DMS53 treated with DMSO at 0.1 percent for 48 hours (cell line): ENCODE measurements around the gene GTF2F2.
"Not testable (repeated sequence)": the region's sequence is repeated elsewhere in the genome, so short reads cannot be mapped to it uniquely, and the experiment has no call there.

Experiments used
- DNase-seq: peaks from one replicate; lab custom pipeline; 2025; ENCODE audit not compliant: unreplicated experiment; lab: John Stamatoyannopoulos, UW

Gene GTF2F2

DNA sequence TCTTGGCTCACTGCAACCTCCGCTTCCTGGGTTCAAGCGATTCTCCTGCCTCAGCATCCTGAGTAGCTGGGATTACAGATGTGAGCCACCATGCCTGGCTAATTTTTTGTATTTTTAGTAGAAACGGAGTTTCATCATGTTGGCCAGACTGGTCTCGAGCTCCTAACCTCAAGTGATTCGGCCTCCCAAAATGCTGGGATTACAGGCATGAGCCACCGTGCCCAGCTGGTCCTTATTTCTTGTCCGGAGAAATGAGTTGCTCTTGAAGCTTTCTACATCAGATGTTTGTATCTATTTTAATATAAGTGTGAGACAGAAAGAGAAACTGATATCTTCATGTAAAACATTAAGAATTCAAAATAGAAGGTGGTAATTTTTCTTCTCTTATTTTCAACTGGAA lies 124.4 kb downstream of the GTF2F2 start:
- DNase-seq = not testable (repeated sequence)

DNA sequence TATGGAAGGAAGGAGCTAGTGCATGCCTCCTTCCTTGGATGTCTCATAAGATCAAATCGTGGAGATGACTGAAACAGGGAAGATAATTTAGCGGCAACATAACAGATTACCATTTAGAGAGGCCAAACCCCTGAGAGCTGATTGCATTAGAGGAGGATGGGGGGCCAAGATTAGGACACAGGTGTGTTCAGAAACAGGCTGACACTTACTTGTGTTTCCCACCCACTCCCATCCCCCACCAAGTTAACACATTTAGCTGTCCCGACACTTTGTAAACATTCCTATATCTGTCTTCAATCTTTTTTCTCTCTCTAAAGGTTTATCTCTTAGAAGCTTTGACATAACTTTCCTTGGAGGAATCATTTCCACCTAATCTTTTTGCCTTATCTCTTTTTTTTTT lies 129.4 kb downstream of the GTF2F2 start:
- DNase-seq = no peak

DNA sequence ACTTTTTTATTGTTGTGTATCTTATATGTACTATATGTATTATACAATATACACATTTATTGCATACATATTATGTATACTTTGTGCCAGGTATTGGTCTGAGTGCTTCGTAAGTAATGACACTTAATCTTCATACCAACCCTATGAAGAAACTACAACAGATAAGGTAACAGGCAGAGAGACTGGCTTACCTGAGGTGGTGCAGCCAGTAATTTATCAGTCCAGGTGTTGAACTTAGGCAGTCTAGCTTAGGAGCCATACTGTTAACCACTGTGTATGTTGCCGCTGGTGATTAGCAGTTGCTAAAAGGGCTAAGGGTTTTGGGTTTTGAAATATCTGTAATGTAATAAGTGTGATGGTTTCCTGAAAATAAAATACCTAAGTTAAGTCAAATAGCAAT lies 134.1 kb downstream of the GTF2F2 start:
- DNase-seq = no peak

DNA sequence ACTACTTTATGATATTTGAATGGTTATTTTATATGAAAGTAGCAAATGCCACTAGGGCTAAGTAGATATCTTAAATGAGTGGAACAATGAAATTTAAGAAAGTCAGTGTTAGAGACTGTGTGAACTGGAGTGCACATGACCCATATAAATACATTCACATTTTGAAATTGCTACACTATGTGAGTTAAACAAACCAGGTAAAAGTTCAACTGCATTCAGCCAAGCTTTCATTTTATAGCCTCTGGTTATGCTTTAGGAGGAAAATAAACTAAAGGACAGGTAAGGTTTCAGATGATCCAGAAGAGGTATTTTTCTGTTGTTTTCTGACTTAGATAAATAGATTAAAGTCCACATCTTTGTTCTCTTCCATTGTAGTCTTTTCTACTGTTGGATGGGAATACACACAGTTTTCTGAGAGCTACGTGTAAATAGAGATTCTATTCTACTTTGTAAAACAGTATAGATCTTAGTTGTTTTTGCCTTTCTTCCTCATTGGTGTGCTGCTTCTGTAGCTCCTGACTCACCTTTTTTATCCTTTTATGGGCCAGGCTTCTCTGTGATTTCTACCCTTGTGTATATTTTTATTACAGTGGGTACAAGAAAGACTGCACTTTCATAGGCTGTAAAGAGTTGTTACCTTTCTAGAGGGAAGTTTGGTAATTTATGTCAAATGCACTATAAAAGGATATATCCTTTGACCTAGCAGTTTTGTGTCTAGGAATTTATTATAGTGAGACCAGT lies 135.1 kb downstream of the GTF2F2 start:
- DNase-seq = no peak

DNA sequence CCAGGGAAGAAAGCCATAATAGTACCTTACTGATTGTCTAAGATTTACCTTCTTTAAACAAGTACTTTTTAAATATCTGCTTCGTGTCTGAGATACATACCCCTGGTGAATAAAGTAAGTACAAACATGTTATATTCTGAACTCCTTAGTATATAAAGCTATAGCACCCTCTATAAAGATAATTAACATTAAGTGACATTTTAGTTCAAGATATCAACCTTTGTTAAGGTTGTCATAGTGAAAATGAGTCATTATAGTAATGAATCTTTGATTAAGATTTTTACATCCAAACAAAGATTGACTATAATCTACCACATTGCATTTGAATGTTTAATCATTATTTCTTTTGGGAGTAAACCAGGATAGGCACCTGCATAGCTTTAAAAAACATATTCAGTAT lies 135.9 kb downstream of the GTF2F2 start:
- no peak for DNase-seq

DNA sequence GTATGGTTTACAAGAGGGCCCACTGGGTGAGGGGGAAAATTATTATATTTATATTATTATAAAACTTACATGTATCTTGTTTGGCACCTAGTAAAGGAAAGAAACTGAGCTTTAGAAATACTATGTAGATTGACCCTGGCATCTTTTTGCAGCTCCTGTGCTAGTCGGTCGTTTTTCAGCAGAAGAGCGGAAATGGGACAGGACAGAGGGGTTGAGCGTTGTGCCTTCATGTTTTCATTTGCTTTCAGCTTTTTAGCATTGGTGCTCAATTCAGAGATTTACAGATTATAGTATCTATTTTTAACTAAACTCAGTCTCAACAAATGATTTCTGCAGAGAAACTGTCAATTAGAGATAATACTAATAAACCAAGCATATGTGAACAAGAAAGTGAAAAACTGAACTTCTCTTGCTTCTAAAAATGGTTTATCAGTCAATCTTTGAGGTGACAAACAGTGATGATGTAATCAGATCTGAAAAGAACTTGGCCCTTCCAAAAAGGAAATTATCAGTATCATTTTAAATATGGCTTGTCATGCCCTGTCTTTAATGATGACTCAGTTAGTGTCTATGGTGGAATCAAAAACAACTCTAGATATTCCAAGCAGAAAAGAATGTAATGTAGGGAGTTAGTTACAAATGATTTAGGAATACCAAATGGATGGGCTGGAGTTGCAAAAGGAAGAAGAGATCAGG lies 137.5 kb downstream of the GTF2F2 start:
- DNase-seq = no peak

DNA sequence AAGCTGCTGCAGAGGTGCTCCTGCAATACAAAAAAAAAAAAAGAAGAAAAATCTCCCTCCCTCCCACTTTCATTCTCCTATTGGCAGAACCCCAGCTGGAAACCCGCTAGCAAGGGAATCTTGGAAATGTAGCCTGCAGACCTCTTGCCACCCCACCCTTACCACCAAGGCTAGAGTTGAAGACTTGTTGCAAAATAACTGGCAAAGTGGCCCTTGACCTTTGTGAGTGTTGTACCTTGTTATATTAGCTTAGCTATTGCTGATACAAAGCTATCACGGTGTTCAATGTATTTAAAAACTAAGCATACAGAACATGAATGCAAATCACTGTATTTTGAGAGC lies 138.0 kb downstream of the GTF2F2 start:
- DNase-seq = no peak

DNA sequence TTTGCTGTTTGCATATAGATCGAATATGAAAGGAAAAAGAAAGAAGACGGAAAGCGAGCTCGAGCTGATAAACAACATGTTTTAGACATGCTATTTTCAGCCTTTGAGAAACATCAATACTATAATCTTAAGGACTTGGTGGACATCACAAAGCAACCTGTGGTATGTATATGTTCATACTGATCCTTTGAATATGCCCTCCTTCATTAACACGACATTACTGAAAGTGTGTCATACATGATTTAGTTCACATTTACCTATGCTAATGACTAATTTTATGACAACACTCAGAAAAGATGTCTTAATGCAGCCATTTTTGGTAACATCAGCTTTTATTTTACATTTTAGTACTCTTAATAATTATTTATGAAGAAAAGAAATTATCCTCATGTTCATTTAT lies 146.9 kb downstream of the GTF2F2 start:
- DNase-seq = no peak

DNA sequence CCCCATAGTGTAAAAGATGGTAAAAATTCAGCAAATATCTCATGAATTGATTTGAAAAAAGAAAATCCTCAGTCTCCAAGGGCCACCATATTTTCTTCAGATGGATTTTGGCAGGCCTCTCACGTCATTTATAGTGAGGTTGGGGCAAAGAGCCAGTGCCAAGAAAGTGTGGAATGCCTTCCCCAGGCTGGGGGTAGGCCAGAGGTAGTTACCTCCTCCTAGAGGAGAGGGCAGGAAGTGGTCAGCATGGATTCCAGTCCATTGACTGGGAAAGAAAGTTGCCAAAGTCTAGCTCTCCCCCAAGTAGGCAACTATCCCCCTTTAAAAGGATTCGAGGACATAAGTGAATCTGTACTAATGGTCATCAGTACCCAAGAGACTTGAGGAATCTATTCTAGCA lies 148.9 kb downstream of the GTF2F2 start:
- DNase-seq = no peak

DNA sequence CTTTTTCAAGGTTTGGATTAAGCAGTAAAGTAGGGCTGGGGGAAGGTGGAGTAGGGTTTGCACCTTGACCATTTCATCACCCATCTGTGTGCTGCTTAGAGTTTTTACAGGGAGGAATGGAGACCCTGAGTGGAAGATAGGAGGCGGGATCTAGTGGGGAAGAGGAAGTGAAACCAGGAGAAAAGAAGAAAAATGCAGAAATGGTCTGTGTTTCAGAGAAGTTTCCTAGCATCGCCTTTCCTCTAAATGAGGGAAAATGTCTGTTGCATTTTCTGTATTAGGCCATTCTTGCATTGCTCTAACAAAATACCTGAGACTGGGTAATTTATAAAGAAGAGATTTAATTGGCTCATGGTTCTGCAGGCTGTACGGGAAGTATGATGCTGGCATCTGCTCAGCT lies 156.6 kb downstream of the GTF2F2 start:
- no peak for DNase-seq

DNA sequence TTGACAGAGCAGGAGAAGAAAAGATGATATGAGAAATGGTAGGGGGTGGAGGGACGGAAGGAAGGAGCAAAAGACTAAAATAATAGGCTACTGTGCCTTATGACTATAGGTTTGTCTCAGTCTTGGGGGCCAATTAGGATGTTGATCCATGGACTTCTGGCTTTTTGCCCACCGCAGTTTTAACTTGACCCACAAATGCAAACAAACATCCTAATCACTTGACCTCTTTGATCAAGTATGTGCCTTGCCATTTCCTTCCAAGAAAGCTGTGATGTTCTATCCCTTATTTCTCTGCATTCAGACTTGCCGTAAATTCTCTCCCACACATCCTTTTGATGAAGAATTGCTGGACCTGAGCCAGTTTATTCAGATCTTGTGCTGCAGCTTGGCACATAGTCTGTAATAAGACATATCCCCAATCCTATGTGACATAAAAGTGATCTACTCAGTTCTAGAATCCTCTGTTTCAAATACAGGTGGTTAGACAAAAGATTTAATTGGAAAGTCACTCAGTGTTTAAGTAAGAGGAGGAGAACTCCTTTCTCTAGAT lies 157.9 kb downstream of the GTF2F2 start:
- DNase-seq = no peak

DNA sequence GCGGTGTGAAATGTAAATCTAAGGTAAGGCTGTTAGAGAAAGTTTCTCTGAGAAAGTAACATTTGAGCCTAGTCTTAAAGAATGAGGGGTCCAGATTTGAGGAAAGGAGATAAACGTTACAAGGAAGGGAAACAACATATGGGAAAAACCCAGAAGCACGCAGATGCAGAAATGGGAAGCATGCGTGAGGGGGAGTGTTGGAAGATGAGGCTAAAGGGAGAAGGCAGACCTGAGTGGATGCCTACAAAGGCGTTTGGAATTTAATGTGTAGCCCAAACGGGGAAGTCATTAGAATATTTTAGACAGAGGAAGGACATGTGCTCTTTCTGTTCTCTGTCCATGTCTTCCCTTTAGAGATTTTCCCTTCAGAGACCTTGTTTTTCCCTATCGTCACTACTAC lies 159.7 kb downstream of the GTF2F2 start:
- no peak for DNase-seq

DNA sequence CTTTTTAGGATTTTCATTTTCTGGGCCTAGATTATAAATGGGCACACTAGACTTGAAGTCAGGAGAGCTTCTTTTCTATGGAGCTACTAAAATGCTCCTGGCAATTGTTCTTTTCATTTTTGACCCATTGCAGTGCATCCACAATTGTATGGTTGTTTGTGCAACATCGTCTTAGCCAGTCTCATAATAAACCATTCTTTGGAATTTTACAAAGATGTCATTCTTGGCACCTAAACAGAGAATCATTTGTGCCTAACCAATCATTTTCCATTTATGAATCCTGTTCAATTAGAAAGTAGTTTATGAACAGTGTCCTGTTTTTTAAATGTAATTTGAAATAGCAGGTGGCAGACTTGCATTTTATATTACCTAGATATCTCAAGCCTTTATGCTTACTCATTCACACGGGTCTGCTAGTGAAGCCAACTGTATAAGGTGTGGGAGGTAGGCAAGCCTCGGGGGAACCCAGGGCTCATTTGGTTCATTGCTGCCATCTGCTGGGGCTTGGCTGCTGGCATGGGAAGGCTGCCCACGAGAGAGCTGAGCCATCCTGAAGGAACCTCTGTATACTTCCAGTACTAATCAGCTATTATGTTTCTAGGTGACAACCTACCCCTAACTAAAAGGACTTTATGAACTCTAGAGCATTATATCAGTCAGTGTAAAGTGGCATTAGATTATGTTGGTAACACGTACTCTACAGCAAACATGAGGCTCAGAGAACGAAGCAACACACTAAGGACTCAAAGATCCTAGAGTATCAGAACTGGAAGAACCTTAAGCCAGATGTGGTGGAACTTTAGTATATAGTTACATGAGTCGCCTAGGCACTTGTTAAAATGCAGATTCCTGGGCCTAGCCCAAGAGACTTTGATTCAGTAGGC lies 160.7 kb downstream of the GTF2F2 start:
- DNase-seq = peak; percentile 32

DNA sequence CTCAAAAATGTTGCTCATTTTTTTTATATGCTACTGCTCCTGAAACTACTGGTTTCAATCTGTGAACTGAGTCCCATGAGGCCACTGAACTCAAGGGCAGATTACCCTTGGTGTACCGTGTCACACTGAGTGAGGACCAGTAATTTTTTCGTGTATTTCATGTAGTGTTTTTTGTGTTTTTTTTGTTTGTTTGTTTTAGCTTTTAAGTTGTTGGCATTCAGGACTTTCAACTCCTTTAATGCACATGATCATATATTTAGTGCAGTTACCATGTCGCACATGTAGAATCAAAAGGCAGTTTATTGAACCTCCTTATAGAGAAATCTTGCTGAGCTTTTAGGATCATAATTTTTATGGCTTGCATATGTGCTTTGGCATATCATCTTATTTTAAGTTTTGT lies 162.7 kb downstream of the GTF2F2 start:
- no peak for DNase-seq

DNA sequence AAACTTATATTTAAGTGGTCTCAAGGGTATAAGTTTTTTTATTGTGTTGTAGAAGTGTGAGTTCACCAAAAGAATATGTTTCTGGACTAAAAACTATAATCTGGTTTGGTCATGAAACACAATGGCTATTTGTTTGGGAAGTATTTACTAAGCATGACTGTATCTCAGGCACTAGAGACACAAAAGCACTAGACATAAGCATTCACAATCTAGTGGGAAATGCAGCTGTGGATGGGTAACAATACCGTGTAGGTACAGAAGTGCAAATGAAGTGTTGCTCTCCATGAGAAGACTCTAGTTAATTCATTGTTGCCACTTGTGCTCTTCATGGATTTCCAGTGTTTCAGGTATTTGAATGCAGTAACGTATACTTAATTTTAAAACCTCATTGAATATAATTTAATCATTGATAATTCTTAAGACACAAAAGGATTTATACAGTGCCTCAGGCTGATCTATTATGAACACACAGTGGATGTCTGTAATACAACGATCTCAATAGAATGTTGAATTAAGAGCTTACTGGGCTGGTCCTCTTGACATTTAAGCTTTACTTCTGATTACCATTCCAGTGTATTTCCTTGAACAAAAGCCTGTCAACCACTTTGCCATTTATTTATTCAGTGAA lies 169.7 kb downstream of the GTF2F2 start:
- DNase-seq = no peak

DNA sequence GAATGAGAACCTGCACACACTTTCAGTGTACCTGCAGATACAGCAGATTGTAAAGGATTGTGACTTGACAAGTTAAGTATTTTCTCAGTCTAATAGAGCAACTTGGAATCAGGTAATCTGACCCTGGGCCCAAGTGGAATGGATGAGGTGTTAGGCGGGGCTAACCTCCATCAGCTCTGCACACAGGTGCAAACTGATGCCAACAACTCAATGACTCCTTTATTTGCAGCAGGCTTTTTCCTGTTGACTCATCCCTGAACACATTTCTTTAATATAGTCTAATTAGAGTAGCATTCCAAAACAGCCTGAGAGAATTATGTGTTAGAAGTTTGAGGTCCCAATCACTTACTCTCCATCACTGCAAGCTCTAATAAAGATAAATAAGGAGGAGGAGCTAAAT lies 171.9 kb downstream of the GTF2F2 start:
- DNase-seq = peak; percentile 38

DNA sequence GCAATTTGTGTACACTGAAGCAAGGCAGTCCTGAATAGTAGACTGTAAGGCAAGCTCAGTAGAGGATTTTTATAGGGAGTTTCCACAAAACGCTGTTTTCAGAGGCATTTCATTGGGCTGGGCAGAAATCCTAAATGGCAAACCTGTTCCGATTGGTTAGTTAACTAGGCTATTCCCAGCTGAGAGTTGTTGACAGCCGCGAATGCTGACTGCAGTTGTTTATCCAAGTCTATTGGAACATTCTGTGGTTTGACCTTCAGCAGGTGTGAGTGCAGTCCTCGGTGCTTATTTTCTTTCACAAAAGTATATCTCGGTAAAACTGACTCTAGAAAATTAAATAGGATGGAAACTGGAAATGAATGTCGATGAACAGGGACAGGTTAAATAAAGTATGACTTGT lies 175.2 kb downstream of the GTF2F2 start:
- DNase-seq = no peak

DNA sequence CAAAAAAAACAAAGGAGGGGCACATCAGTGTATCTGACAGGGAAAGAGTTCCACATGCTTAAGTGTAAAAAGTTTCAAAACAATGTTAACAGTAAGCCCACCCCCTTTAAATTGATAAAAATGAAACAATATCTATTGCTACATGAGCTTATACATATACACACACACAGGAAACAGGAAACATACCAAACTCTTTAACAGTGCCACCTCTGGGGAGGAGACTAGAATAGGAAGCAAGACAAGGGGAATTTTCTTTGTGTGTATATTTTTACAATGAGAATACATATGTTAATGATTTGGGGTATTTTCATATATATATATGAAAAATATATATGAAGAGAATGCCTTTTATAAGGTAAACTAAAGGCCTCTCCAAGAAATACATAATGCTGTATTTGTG lies 175.9 kb downstream of the GTF2F2 start:
- DNase-seq = no peak

DNA sequence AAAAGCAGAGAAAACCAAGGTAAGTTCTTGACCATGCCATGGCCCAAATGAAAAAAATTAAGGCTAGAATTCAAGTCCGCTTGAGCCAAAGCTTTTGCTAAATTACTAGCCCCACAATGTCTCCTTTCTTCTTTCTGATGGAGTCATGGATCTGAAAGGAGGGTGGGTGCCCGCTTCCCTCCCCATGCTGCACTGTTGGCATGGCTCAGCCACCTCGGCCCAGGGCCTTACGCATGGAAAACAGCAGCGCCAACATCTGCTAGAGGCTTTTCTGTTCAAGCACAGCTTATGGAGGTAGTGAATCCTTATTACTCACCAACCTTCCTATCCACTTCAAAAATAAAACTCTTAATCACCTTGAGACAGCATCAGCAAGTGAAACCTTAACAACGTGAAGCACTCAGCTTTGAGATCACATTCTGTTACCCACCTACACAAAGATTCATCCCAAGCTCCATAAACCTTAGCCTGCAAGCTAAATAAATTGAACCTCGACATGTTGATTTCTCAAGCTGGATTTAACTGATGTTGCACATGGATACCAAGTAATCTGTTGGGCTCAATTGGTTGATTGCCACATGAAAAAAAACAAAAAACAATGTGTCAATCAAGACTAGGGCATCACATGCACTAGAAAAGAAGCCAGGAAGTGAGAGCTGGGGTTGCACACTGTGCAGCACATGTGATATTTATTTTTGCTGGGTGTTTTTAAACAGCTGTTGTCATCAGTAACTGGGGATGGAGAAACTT lies 177.3 kb downstream of the GTF2F2 start:
- DNase-seq = no peak

DNA sequence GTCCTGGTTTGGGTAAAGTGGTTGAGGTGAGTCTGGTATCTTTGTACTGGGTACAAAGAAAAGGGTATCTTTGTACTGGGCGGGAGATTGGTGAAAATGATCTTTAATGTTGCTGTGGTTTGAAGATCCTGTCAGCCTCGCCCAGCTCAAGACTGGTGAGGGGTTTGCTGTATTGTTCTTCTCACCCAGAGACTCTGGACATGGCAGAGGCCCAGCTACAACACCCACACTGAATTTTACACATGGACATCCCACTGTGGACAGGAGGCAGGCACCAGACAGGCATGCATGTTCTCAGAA lies 177.8 kb downstream of the GTF2F2 start:
- DNase-seq = no peak

DNA sequence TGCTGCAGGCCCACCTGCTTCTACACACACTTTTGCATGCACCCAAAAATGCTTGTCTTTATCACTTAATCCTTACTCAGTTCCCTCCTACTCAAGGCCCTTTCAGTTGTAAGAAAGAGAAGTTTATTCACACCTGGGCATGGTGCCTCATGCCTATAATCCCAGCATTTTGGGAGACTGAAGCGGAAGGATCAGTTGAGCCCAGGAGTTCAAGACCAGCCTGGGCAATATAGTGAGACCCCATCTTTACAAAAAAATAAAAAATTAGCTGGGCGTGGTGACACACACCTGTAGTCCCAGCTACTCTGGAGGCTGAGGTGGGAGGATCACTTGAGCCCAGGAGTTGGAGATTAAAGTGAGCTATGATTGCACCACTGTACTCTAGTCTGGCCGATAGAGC lies 178.2 kb downstream of the GTF2F2 start:
- DNase-seq = not testable (repeated sequence)
